IPS-18a (cell line): ENCODE data around the gene HMCN2.

Source experiments
- H3K27ac ChIP-seq: one replicate; pipeline ENCODE4 v1.5.1; 2013; ENCODE audit warnings: low read length
- H3K27me3 ChIP-seq: one replicate; pipeline ENCODE4 v1.6.1; 2013; ENCODE audit warnings: mild to moderate bottlenecking, low read length; ENCODE audit not compliant: control insufficient read depth, insufficient read depth
- H3K36me3 ChIP-seq: one replicate; pipeline ENCODE4 v1.6.1; 2013; ENCODE audit warnings: low read depth, low read length; ENCODE audit not compliant: control insufficient read depth
- H3K4me1 ChIP-seq: one replicate; pipeline ENCODE4 v1.6.1; 2013; ENCODE audit warnings: low read depth, low read length; ENCODE audit not compliant: control insufficient read depth
- H3K4me3 ChIP-seq: one replicate; pipeline ENCODE4 v1.5.1; 2013; ENCODE audit warnings: low read length
- H3K9ac ChIP-seq: one replicate; pipeline ENCODE4 v1.6.1; 2013; ENCODE audit warnings: mild to moderate bottlenecking, low read length, moderate library complexity
- H3K9me3 ChIP-seq: one replicate; pipeline ENCODE4 v1.6.1; 2013; ENCODE audit warnings: low read depth, low read length; ENCODE audit not compliant: control insufficient read depth

HMCN2 gene

DNA sequence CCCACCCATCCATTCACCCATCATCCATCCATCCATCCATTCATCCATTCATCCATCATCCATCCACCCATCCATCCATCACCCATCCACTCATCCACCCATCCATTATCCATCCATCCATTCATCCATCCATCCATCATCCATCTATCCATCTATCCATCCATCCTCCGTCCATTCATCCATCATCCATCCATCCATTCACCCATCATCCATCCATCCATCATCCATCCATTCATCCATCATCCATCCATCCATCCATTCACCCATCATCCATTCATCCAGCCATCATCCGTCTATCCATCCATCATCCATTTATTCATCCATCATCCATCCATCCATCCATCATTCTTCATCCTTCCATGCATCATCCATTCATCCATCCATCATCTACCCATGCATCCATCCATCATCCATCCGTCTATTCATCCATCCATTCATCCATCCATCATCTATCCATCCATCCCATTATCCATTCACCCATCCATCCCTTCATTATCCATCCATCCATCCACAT, 189.3 kb downstream of the HMCN2 start:
- H3K36me3 ChIP-seq: no peaks in the 10 kb centered on the region
- no peaks in the 10 kb centered on the region for H3K27me3 ChIP-seq
- no peak overlapping the region for H3K27ac ChIP-seq
- peaks cover 3% of the 10 kb centered on the region for H3K4me1 ChIP-seq
- H3K4me3 ChIP-seq: no peak overlapping the region
- H3K9me3 ChIP-seq: no peaks in the 10 kb centered on the region
- no peak overlapping the region for H3K9ac ChIP-seq

DNA sequence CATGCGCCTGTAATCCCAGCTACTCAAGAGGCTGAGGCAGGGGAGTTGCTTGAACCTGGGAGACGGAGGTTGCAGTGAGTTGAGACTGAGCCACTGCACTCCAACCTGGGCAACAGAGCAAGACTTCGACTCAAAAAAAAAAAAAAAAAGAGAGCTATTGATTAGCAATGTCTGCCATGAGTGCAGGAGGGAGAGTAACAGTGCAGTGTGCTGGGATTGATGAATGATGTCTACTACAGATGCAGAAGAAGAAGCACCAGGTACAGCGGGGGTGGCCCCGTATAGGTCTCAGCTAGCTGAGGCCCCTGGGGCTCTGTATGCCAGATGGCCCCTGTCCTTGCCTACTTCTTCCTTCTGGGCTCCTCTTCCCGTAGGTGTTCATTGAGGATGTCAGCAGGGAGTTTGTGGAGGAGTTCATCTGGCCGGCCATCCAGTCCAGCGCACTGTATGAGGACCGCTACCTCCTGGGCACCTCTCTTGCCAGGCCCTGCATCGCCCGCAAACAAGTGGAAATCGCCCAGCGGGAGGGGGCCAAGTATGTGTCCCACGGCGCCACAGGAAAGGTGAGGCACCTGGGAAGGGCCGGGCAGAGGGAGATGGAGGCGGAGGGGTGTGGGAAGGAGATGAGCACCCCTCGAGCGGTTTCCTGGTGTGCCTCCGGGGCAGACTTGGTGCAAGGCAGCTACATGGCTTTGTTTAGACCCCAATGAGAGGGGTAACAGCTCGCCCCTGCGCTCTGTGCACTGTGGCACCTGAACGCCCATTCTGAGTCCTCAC, 192.7 kb downstream of the HMCN2 start:
- H3K27ac ChIP-seq: no peak overlapping the region
- H3K36me3 ChIP-seq: no peaks in the 10 kb centered on the region
- H3K4me1 ChIP-seq: no peaks in the 10 kb centered on the region
- H3K4me3 ChIP-seq: no peak overlapping the region
- no peaks in the 10 kb centered on the region for H3K9me3 ChIP-seq
- no peaks in the 10 kb centered on the region for H3K27me3 ChIP-seq
- H3K9ac ChIP-seq: no peak overlapping the region

DNA sequence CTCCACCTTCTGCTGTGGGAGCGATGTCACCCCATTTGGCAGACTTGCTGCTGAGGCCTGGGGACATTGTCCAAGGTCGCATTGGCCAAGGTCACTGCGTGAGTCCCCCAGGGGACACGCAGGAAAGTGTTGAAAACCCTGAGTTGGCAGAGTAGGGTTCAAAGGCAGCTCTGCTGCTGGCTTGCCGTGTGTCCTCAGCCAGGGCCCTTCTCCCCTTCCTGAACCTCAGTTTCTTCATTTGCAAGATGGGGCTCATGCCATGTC, 193.2 kb downstream of the HMCN2 start:
- no peaks in the 10 kb centered on the region for H3K27me3 ChIP-seq

DNA sequence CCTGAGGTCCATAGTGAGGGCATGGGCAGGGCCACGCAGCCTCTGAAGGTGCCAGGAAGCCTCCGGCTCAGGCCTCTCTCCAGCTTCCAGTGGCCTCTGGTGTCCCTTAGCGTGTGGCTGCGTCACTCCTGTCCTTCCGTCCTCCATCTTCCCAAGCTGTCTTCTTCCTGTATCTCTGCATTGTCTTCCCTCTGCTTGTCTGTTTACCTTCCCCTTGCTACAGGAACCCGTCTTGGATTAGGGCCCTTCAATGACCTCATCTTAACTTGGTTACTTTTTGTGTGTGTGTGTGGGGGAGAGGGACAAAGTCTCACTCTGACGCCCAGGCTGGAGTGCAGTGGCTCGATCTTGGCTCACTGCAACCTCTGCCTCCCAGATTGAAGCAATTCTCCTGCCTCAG, 193.6 kb downstream of the HMCN2 start:
- Histone ChIP-seq H3K4me3 (no peak overlapping the region), H3K9ac (no peak overlapping the region), H3K4me1 (no peaks in the 10 kb centered on the region), H3K27ac (no peak overlapping the region), H3K36me3 (no peaks in the 10 kb centered on the region), H3K27me3 (no peaks in the 10 kb centered on the region), H3K9me3 (no peaks in the 10 kb centered on the region)

More for the DNA sequence above, 193.2 kb downstream of the HMCN2 start:
- no peaks in the 10 kb centered on the region for H3K4me1 ChIP-seq
- H3K9me3 ChIP-seq: no peaks in the 10 kb centered on the region
- H3K27ac ChIP-seq: no peak overlapping the region
- H3K36me3 ChIP-seq: no peaks in the 10 kb centered on the region
- no peak overlapping the region for H3K9ac ChIP-seq
- H3K4me3 ChIP-seq: no peak overlapping the region

DNA sequence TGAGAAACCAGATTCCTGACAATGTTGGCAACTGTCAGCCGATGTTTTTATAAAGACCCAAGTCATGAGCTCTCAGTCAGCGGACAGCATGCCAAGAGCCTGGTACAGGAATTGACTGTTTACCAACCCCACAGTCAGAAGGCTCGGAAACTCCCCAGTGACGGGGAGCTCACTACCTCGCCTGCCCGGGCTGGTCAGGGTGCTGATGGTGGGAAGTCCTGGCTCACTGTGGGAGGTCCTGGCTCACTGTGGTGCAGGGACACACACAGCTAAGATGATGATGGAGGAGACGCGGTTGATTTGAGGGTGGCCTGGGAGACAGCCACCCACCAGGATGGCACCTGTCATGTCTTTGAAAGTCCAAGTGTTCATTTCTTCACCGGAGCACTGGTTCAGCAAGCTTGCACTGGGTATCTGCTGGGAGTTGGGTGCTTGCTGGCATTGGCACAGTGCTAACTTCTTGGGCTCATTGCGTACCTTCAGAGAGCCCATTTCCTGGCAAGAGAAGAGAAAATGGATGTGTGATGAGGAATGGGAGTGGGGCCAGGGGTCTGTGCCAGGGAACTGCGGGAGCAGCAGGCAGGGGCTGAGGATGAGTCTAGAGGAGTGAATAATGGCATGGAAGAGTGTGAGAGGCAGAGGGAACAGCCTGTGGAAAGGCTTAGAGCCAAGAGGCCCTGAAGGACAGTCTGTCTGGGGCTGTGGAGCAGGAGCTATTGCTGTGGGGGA, 194.5 kb downstream of the HMCN2 start:
- no peak overlapping the region for H3K27ac ChIP-seq
- H3K4me1 ChIP-seq: no peaks in the 10 kb centered on the region
- no peak overlapping the region for H3K4me3 ChIP-seq
- no peak overlapping the region for H3K9ac ChIP-seq
- no peaks in the 10 kb centered on the region for H3K27me3 ChIP-seq
- H3K9me3 ChIP-seq: no peaks in the 10 kb centered on the region
- no peaks in the 10 kb centered on the region for H3K36me3 ChIP-seq

DNA sequence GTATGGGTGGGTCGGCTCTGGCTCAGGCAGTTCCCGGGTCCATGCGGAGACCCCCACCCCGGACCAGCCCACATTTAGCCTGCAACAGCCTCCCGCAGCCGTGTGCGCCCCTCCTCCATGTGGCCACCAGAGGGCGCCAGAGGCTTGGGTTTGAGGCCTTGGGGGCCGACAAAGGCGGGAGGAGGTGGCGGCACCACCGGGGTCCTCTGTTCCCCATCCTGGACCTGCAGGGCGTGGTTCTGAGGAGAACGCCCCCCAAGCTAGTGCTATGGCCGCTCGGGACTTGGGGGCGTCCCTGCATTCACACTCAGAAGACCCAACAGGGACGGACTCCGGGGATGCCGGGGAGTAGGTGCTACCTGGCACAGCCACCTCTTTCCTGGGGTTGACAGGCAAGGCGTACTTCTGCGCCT, 195.7 kb downstream of the HMCN2 start:
- no peak overlapping the region for H3K9ac ChIP-seq
- no peak overlapping the region for H3K27ac ChIP-seq
- no peak overlapping the region for H3K4me3 ChIP-seq
- H3K9me3 ChIP-seq: no peaks in the 10 kb centered on the region
- H3K4me1 ChIP-seq: peaks cover 4% of the 10 kb centered on the region
- H3K27me3 ChIP-seq: no peaks in the 10 kb centered on the region
- no peaks in the 10 kb centered on the region for H3K36me3 ChIP-seq

DNA sequence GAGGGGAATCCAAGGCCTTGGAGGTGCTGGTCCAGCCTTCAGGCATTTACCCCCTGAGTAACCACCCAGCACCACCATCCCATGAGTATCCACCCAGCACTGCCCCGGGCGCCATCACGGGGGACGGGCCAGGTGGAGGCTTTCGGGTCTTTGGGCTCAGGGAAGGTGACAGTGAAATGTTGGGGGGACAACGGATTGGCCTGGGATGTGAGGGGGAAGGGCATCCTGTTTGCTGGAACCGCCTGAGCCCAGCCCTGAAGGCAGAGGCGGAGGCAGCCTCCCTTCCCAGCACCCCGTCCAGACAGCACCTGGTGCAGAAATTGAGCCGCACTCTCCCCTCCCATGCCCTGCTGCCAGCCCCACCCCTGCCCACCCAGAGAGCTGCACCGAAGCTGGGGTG, 196.2 kb downstream of the HMCN2 start:
- Histone ChIP-seq H3K9ac (no peak overlapping the region), H3K4me3 (no peak overlapping the region), H3K36me3 (no peaks in the 10 kb centered on the region), H3K27me3 (no peaks in the 10 kb centered on the region), H3K27ac (no peak overlapping the region), H3K9me3 (no peaks in the 10 kb centered on the region), H3K4me1 (peaks cover 5% of the 10 kb centered on the region)

DNA sequence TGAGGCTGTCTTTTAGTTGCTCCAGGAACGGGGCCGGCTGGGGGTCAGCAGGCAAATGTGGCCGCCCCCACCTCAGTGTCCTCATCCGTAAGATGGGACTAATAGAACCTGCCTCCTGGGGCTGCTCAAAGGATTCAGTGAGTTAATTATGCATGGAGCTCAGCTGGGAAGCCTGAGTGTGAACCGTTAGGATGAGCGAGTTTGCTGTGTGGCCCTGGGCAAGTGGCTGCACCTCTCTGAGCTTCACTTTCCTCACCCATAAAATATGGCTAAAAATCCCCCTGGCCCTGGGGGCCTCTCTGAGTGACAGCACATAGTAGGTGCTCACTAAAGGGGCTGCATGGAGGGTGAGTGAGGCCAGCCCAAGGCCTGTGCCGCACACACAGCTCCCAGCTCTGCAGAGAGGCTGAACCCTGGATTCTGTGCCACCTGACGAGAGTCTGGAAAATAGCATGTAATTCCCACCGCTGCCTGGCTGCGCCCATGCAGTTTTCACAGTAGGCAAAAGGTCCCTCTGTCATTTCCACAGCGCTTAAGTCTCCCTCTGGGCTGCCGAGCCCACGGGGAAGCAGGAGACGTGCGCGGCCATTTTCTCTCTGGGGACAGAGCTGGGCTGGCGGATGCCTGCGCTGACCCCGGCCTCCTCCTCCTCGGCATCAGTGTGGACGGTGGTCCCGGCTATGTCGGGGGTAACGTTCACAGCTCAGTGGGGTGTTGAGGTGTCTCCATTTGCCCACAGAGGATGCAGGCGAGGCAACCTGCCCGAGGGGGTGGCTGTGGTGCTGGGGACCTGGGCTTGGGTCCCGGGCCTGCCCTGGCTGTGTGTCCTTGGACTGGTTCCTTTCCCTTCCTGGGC, 197.4 kb downstream of the HMCN2 start:
- Histone ChIP-seq H3K27ac (no peak overlapping the region), H3K4me1 (peaks cover 17% of the 10 kb centered on the region), H3K27me3 (peaks cover 6% of the 10 kb centered on the region), H3K9ac (no peak overlapping the region), H3K4me3 (no peak overlapping the region), H3K9me3 (no peaks in the 10 kb centered on the region), H3K36me3 (no peaks in the 10 kb centered on the region)

DNA sequence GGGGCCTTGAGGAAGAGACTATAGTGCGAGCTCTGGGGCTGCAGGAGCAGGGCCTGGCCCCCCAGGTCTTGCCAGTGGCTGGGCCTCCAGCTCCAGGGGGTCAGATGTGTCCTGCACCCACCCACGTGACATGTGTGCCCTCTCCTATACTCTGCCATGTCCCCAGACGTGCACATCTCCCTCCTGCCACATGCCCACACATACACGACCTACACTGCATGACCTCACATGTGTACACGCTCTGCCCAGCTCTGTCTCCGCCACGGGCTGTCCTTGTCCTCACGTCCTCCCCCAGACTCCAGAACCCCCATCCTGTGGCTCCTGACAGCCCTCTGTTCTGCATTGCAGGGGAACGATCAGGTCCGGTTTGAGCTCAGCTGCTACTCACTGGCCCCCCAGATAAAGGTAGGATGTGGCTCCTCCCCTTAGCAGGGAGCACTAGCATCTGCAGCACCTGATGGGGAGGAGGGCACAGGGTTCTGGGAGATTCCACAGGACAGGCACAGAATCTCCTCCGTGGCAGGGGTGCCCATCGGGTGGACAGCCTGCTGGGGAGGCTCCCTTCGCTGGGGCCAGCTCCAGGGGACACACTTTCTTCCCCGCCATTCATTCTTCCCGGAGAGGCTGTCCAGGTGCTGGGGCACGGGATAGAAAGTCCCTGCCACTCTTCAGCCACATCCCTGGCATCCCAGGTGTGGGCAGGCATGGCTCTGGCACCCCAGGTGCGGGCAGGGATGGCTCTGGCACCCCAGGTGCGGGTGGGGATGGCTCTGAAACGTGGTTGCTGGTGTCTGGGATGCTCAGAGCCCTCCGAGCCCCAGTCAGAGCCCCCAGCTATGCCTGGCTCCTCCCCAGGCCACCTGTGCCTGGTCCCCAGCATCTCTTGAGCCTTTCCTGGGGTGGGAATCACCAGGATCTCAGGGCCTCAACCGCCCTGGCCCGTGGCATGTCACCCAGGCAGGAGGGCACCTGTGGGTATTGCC, 198.5 kb downstream of the HMCN2 start:
- peaks cover 18% of the 10 kb centered on the region for H3K4me1 ChIP-seq
- H3K36me3 ChIP-seq: no peaks in the 10 kb centered on the region
- H3K27me3 ChIP-seq: peaks cover 10% of the 10 kb centered on the region
- no peak overlapping the region for H3K27ac ChIP-seq
- no peak overlapping the region for H3K4me3 ChIP-seq
- no peak overlapping the region for H3K9ac ChIP-seq
- no peaks in the 10 kb centered on the region for H3K9me3 ChIP-seq

DNA sequence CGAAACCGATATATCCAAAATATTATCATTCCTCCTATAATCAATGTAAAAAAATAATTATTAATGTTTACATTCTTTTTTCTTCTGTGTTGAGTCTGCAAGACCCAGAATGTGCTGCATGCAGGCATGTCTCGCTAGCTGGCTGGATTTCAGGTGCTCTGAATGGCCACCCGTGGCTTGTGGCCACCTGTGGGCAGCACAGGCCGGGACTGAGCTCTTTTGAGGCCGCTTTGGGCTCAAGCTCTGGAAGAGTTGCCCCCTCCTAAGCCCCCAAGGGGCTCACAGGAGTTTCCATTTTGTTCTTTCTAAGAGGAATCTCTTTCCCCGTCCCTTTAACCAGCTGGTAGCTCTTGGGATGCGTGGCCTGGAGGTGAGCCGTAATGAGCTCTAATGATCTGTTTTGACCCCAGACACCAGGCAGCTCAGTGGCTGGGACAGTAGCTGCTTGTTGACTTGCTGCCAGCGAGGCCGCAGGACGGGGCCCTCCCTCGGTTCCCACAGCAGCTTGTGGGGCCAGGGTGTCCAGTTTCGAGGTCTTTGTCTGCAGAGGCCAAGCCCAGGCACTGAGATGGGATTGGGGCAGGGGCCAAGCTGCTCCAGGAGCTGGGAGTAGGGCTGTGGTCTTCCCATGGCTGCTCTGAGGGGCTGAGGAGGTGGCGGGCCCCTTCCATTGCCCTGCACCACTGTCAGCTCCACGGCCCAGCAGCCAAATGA, 200.0 kb downstream of the HMCN2 start:
- Histone ChIP-seq H3K27ac (no peak overlapping the region), H3K36me3 (no peaks in the 10 kb centered on the region), H3K9ac (no peak overlapping the region), H3K9me3 (no peaks in the 10 kb centered on the region), H3K27me3 (peaks cover 10% of the 10 kb centered on the region), H3K4me3 (no peak overlapping the region), H3K4me1 (peaks cover 18% of the 10 kb centered on the region)
